Activated T-cell treated with anti-CD3 and anti-CD28 coated beads, Interleukin-2, amount 50 U/mL, for 24 hours (primary cell): ENCODE results near the gene CDKL5.

Experiments used
- DNase-seq: peaks from one replicate; pipeline ENCODE4 v3.0.0-alpha.2; 2020
- H3K27ac Mint-ChIP-seq: 2 replicates; pipeline ENCODE4 v1.8.0; 2020; ENCODE audit warnings: mild to moderate bottlenecking, mixed read lengths
- H3K27me3 Mint-ChIP-seq: 2 replicates; pipeline ENCODE4 v1.8.0; 2020; ENCODE audit warnings: mixed read lengths
- H3K36me3 Mint-ChIP-seq: 2 replicates; pipeline ENCODE4 v1.8.0; 2020; ENCODE audit warnings: low read depth, mixed read lengths
- H3K4me1 Mint-ChIP-seq: 2 replicates; pipeline ENCODE4 v1.8.0; 2020; ENCODE audit warnings: low read depth, mixed read lengths
- H3K4me3 Mint-ChIP-seq: 2 replicates; pipeline ENCODE4 v1.8.0; 2020; ENCODE audit warnings: mild to moderate bottlenecking, moderate library complexity, mixed read lengths
- H3K9me3 Mint-ChIP-seq: 2 replicates; pipeline ENCODE4 v1.8.0; 2020; ENCODE audit warnings: mixed read lengths

The CDKL5 gene

GRCh38 chrX:18425199-18426003 lies at the start of gene CDKL5:
Gene CDKL5, plus strand, starts transcription at chrX:18425608. Its CDS starts 81,489 bp downstream, at chrX:18507097.
- Mint-ChIP-seq H3K36me3 (no peaks in the 10 kb centered on the region), H3K4me3 (peak within 1 kb of the TSS; percentile 83), H3K27me3 (peaks cover 34% of the 10 kb centered on the region), H3K4me1 (peaks cover 10% of the 10 kb centered on the region), H3K9me3 (no peaks in the 10 kb centered on the region), H3K27ac (peak within 1 kb of the TSS; percentile 50)
- DNase-seq = peak; percentile 93

DNA sequence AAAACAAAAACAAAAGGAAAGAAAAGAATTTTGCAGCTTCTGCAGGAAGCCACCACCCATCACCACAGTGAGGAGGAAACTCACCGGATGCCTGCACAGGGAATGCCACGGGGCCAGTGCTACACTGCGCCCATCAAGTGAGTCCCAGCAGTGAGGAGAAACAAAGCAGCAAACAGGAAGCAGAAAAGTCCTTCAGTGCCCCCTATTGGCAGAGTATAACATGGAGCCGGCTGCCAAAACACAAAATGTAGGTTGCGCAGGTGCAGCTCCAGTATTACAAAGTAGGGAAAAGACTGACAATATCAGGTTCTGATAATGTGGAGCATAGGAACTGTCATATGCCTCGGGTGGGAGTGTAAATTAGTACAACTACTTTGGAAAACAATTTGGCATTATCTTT lies 47.6 kb upstream of the CDKL5 start:
- Mint-ChIP-seq H3K27me3 (peaks cover 14% of the 10 kb centered on the region), H3K9me3 (no peaks in the 10 kb centered on the region), H3K4me3 (no peak overlapping the region), H3K36me3 (no peaks in the 10 kb centered on the region), H3K27ac (no peak overlapping the region), H3K4me1 (peaks cover 1% of the 10 kb centered on the region)
- no peak for DNase-seq

GRCh38 chrX:18389966-18390365 lies 35.4 kb upstream of the CDKL5 start:
- Mint-ChIP-seq H3K36me3 (no peaks in the 10 kb centered on the region), H3K9me3 (no peaks in the 10 kb centered on the region), H3K4me1 (peaks cover 3% of the 10 kb centered on the region), H3K27me3 (peaks cover 15% of the 10 kb centered on the region), H3K27ac (no peak overlapping the region), H3K4me3 (no peak overlapping the region)
- no peak for DNase-seq

DNA sequence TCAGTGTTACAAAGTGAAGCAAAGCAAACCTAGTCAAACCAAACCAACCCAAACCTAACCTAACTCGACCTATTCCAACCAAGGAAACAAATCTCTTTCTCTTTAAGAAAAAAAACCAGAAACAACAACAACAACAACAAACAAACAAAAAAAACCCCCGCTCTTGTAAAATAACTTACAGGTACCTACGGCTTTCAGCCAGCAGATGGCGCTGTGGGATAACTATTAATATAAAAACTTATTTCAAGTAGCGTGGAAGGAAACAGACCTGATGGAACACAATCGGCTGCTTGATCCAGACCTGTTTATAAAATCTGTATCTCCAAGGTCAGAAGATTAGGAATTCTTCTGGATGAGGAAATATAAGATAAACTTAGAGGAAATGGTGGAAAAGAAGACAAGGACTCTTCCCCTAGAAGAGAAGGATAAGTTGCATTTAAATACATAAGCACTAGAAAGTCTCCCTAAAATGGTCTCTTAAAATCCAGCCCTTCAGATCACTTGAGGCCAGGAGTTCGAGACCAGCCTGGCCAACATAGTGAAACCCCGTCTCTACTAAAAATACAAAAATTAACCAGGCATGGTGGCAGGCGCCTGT lies 34.4 kb upstream of the CDKL5 start:
- Mint-ChIP-seq H3K4me1 (peaks cover 3% of the 10 kb centered on the region), H3K4me3 (no peak overlapping the region), H3K27ac (no peak overlapping the region), H3K36me3 (no peaks in the 10 kb centered on the region), H3K27me3 (peaks cover 13% of the 10 kb centered on the region), H3K9me3 (no peaks in the 10 kb centered on the region)
- DNase-seq = peak; percentile 66

- no peak for DNase-seq
- Mint-ChIP-seq H3K36me3 (no peaks in the 10 kb centered on the region), H3K4me3 (no peak overlapping the region), H3K9me3 (no peaks in the 10 kb centered on the region), H3K27me3 (peaks cover 6% of the 10 kb centered on the region), H3K4me1 (peaks cover 3% of the 10 kb centered on the region), H3K27ac (no peak overlapping the region)
Observed at GRCh38 chrX:18394477-18394876, 30.9 kb upstream of the CDKL5 start.

DNA sequence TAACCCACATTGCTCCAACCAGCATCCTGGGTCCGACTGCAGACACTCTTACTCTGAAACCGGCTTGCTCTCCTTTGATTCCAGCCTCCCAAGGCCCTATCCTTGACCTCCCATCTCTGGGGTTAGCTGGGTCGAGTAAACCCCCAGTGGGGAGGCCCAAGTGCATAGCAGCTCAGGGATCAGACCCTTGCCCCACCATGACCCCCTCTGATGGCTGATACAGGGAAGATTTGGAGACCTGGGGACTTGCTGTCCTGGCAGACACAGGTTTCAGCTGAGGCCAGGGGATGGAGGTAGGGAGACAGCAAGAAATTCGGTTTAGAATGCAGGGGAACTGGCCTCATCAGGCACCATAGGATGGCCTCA lies 23.6 kb upstream of the CDKL5 start:
- H3K27me3 Mint-ChIP-seq = no peaks in the 10 kb centered on the region
- H3K4me3 Mint-ChIP-seq = no peak overlapping the region
- H3K9me3 Mint-ChIP-seq = no peaks in the 10 kb centered on the region
- no peaks in the 10 kb centered on the region for H3K4me1 Mint-ChIP-seq
- no peaks in the 10 kb centered on the region for H3K36me3 Mint-ChIP-seq
- no peak for DNase-seq
- H3K27ac Mint-ChIP-seq = no peak overlapping the region

DNA sequence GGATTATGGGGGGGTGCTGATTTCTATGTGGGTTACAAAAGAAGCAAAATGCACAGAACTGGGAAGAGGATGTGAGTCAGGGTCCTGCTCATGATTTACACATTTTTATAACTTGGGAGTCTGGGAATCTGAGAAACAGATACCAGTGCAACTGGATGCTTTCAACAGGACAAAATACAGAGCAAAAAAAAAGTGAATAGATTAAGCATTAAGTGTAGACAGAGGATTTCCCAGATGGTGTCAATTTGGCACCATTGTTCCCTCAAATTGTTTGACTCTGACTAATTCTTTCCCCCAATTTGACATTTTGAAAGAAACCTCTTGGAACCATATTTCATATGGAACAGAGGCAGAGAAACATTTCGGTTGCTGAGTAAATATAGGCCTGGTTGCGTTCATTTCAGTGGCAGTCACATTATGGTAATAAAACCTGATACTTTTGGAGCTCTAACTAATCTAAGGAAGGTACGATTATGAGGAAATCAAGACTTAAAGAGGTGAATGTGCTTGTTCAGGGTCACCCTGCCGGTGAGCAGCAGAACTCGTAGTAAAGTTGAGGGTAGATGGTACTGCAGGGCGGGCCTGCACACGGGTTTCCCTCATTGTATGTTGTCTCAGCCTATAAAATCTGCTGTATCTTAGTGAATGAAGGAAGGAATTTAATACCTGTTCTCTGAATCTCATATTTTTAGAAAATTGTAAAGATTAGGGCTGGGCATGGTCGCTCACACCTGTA lies 18.7 kb upstream of the CDKL5 start:
- Mint-ChIP-seq H3K27me3 (peaks cover 4% of the 10 kb centered on the region), H3K4me1 (no peaks in the 10 kb centered on the region), H3K27ac (no peak overlapping the region), H3K36me3 (no peaks in the 10 kb centered on the region), H3K4me3 (no peak overlapping the region), H3K9me3 (no peaks in the 10 kb centered on the region)
- no peak for DNase-seq

- H3K4me1 Mint-ChIP-seq = no peaks in the 10 kb centered on the region
- DNase-seq = no peak
- peaks cover 4% of the 10 kb centered on the region for H3K27me3 Mint-ChIP-seq
- no peak overlapping the region for H3K4me3 Mint-ChIP-seq
- no peaks in the 10 kb centered on the region for H3K36me3 Mint-ChIP-seq
- H3K27ac Mint-ChIP-seq = no peak overlapping the region
- no peaks in the 10 kb centered on the region for H3K9me3 Mint-ChIP-seq
Observed at GRCh38 chrX:18410038-18410437, 15.4 kb upstream of the CDKL5 start.

DNA sequence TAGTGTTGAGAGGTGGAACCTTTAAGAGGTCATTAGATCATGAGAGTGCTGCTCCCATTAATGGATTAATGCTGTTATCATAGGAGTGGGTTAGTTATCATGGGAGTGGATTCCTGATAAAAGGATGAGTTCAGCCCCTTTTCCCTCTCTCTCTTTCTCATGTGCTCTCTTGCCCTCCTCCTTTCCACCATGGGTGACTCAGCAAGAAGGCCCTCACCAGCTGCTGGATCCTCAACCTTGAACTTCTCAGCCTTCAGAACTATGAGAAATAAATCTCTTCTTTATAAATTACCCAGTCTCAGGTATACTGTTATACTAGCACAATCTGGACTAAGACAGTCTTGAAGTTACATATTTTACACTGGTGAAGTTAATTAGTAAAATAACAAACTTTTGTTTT lies 10.0 kb upstream of the CDKL5 start:
- H3K4me3 Mint-ChIP-seq = no peak overlapping the region
- H3K27ac Mint-ChIP-seq = no peak overlapping the region
- no peaks in the 10 kb centered on the region for H3K36me3 Mint-ChIP-seq
- H3K4me1 Mint-ChIP-seq = no peaks in the 10 kb centered on the region
- H3K9me3 Mint-ChIP-seq = no peaks in the 10 kb centered on the region
- no peak for DNase-seq
- H3K27me3 Mint-ChIP-seq = peaks cover 18% of the 10 kb centered on the region

GRCh38 chrX:18422325-18422724 lies 3.1 kb upstream of the CDKL5 start:
- H3K27ac Mint-ChIP-seq = no peak overlapping the region
- H3K27me3 Mint-ChIP-seq = peaks cover 45% of the 10 kb centered on the region
- H3K4me3 Mint-ChIP-seq = no peak overlapping the region
- no peaks in the 10 kb centered on the region for H3K9me3 Mint-ChIP-seq
- DNase-seq = no peak
- no peaks in the 10 kb centered on the region for H3K36me3 Mint-ChIP-seq
- peaks cover 10% of the 10 kb centered on the region for H3K4me1 Mint-ChIP-seq

DNA sequence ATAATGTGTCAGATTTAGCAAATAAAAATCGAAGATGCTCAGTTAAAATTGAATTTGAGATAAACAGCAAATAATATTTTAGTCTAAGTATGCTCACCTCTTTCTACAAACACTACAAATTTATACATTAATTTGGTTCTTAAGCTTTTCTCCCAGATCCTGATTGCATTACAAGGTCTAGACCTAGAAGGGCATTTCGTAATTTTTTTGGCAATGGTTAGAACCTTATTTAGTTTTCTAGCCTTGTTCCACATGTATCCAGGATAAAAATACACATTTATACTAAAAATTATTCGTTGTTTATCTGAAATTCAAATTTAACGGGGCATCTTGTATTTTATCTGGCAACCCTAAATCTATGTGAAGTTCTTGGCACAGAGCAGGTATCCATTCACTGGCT lies 2.5 kb upstream of the CDKL5 start:
- Mint-ChIP-seq H3K36me3 (no peaks in the 10 kb centered on the region), H3K4me1 (peaks cover 10% of the 10 kb centered on the region), H3K27me3 (peaks cover 45% of the 10 kb centered on the region), H3K4me3 (no peak overlapping the region), H3K27ac (no peak overlapping the region), H3K9me3 (no peaks in the 10 kb centered on the region)
- no peak for DNase-seq

DNA sequence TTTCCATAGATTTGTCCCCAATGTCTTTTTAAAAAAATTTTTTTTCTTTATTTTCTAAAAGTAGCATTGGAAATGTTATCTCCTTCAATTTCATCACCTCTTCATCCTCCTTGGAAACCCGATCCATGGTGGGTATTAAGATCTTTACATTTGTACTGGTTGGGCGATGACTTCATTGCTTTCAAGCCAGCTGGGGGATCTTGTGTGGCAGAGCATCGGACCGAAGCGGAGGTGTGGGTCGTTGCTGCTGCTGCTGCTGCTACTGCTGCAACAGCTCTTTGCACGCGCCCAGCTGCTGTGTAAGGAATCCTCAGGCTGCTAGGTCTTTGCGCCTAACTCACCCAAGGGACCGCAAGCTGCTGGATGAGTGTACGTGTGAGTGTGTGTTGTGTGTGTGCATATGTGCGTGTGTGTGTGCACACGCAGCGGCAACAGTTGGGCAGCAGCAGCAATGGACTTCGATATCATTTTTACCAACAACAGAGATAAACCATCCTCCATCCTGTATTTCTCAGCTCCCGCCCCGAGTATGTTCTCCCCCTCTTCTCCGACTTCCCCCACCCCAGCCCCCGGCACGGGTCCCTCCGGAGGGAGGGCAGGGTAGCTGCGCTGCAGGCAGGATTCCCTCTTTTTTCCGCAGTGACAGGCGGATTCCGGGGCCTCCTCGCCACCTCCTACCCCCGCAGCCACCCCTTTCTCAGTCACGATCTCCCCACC lies 768 bp upstream of the CDKL5 start:
- no peaks in the 10 kb centered on the region for H3K9me3 Mint-ChIP-seq
- H3K4me3 Mint-ChIP-seq = peak overlapping the region; percentile 83
- no peaks in the 10 kb centered on the region for H3K36me3 Mint-ChIP-seq
- peak; percentile 44 for DNase-seq
- H3K27ac Mint-ChIP-seq = no peak overlapping the region
- peaks cover 10% of the 10 kb centered on the region for H3K4me1 Mint-ChIP-seq
- peaks cover 39% of the 10 kb centered on the region for H3K27me3 Mint-ChIP-seq

- no peaks in the 10 kb centered on the region for H3K9me3 Mint-ChIP-seq
- peak overlapping the region; percentile 83 for H3K4me3 Mint-ChIP-seq
- no peak for DNase-seq
- H3K36me3 Mint-ChIP-seq = no peaks in the 10 kb centered on the region
- peaks cover 10% of the 10 kb centered on the region for H3K4me1 Mint-ChIP-seq
- H3K27ac Mint-ChIP-seq = peak overlapping the region; percentile 50
- peaks cover 33% of the 10 kb centered on the region for H3K27me3 Mint-ChIP-seq
Observed at GRCh38 chrX:18426004-18426320, 554 bp downstream of the CDKL5 start.

DNA sequence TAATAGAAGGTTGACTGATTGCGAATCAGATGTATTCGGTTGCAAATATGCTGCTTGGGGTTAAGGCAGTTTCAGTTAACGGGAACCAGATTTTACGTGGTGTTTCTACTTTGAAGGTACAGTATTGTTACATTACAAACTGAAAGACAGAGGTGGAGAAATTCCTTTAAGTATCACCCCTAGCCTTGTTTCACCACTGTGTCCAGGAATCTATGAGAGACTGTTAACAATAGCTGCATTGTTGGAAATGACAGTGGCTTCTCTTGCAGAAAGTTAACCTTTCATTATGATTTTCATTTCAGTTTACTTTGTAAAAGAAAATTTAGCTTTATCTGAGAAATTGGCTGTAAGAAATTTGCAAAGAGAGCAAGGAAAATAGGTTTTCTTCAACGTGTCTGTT lies 2.6 kb downstream of the CDKL5 start:
- H3K36me3 Mint-ChIP-seq = no peaks in the 10 kb centered on the region
- peaks cover 20% of the 10 kb centered on the region for H3K27me3 Mint-ChIP-seq
- H3K9me3 Mint-ChIP-seq = no peaks in the 10 kb centered on the region
- H3K4me1 Mint-ChIP-seq = peaks cover 10% of the 10 kb centered on the region
- H3K4me3 Mint-ChIP-seq = no peak overlapping the region
- no peak overlapping the region for H3K27ac Mint-ChIP-seq
- no peak for DNase-seq
